Thyroid gland (tissue), 4 donors: ENCODE data around the gene SEH1L. TPM values are rescaled to one million over a fixed set of nuclear protein-coding genes. Genes with fewer than 3 reads are reported as not detected.

Source experiments
- DNase-seq, 2 donors: peaks; one replicate each; pipeline ENCODE4 v3.0.0-alpha.2; 2019
- H3K27ac ChIP-seq, 3 donors: fragments of 200-600 bp; sonication (generic); 1 replicate in 2 of 3; 2 replicates in 1 of 3; pipeline ENCODE4 v1.5.1; 2016 to 2019; ENCODE audit warnings: mild to moderate bottlenecking in 1 of 3, moderate library complexity in 1 of 3
- H3K27me3 ChIP-seq: fragments of 200-600 bp; sonication (generic); one replicate; pipeline ENCODE4 v1.5.1; 2019
- H3K36me3 ChIP-seq, 2 donors: fragments of 200-600 bp; sonication (generic); one replicate each; pipeline ENCODE4 v1.5.1; 2016 to 2019
- H3K4me1 ChIP-seq, 2 donors: fragments of 200-600 bp; sonication (generic); one replicate each; pipeline ENCODE4 v1.5.1; 2017 to 2019
- H3K4me3 ChIP-seq, 3 donors: fragments of 200-600 bp; sonication (generic); replicated peaks in 1 of 3; 1 replicate in 2 of 3; 2 replicates in 1 of 3; pipeline ENCODE4 v1.5.1; 2016; ENCODE audit warnings: mild to moderate bottlenecking in 1 of 3
- H3K9me3 ChIP-seq: fragments of 200-600 bp; sonication (generic); one replicate; pipeline ENCODE4 v1.5.1; 2017
- CTCF ChIP-seq, 6 experiments: fragments of 200-600 bp in 3 of 6; fragments of 450-650 bp in 3 of 6; sonication (generic) in 3 of 6; IDR thresholded peaks; one replicate each; pipeline ENCODE4 v1.5.1; 2016 to 2019; ENCODE audit warnings: antibody characterized with exemption in 6 of 6, mild to moderate bottlenecking in 2 of 6, inconsistent platforms in 1 of 6, moderate library complexity in 1 of 6
- POLR2A ChIP-seq, 2 donors: fragments of 450-650 bp; IDR thresholded peaks; one replicate each; pipeline ENCODE4 v1.6.1; 2017; ENCODE audit warnings: antibody characterized with exemption in 2 of 2, mild to moderate bottlenecking in 2 of 2, moderate library complexity in 1 of 2
- WGBS, 2 donors: methylation state at CpG; one replicate each; pipeline ENCODE4 v1.1.5; 2017; 5-methylcytosine and 5-hydroxymethylcytosine counted together
- intact Hi-C: fragments of 100-400 bp; cut with DNase I; formaldehyde crosslinking; loops from one replicate; pipeline ENCODE4 v1.15.1; 2023
- total RNA-seq, 4 donors: library from RNA; depleted of rRNA; stranded (reverse); fragments of >200 nt; gene quantifications; one replicate each; pipeline ENCODE4 v1.2.3, GENCODE V29; 2016

SEH1L gene
- total RNA-seq, 4 donors from 2014 or later = 26.8 to 48.6 (median 34.9) TPM

- H3K9me3 ChIP-seq = no peaks in the 10 kb centered on the region
- no peaks in the 10 kb centered on the region for H3K4me1 ChIP-seq
- H3K27ac ChIP-seq = no peak overlapping the region
- no peaks in the 10 kb centered on the region for H3K27me3 ChIP-seq
- DNase-seq = no peak
- intact Hi-C loops = no loop called here
- no peak overlapping the region for H3K4me3 ChIP-seq
- TF ChIP-seq CTCF (IDR thresholded peaks at IDR 0.05) (no peak), POLR2A (IDR thresholded peaks at IDR 0.05) (no peak)
- 86 to 91% methylated on average over 1 of the region's 1 CpG for WGBS, 2 donors
- no peaks in the 10 kb centered on the region for H3K36me3 ChIP-seq
These were observed 25.5 kb upstream of the SEH1L start for GRCh38 chr18:12922266-12922665.

GRCh38 chr18:12924616-12925015 is 23.2 kb upstream of the SEH1L start:
- TF ChIP-seq CTCF (IDR thresholded peaks at IDR 0.05) (no peak), POLR2A (IDR thresholded peaks at IDR 0.05) (no peak)
- no peaks in the 10 kb centered on the region for H3K9me3 ChIP-seq
- H3K4me1 ChIP-seq = no peaks in the 10 kb centered on the region
- DNase-seq = no peak
- H3K36me3 ChIP-seq = no peaks in the 10 kb centered on the region
- 73 to 75% methylated on average over 6 of the region's 6 CpGs for WGBS, 2 donors
- H3K4me3 ChIP-seq = no peak overlapping the region
- no peaks in the 10 kb centered on the region for H3K27me3 ChIP-seq
- H3K27ac ChIP-seq = no peak overlapping the region
- intact Hi-C loops = no loop called here

- Histone ChIP-seq H3K36me3 (no peaks in the 10 kb centered on the region), H3K27ac (no peak overlapping the region), H3K9me3 (no peaks in the 10 kb centered on the region), H3K27me3 (no peaks in the 10 kb centered on the region), H3K4me1 (no peaks in the 10 kb centered on the region), H3K4me3 (no peak overlapping the region)
- WGBS, 2 donors = 77 to 87% methylated on average over 4 of the region's 4 CpGs
- intact Hi-C loops = no loop called here
- DNase-seq = no peak
- TF ChIP-seq POLR2A (IDR thresholded peaks at IDR 0.05) (no peak), CTCF (IDR thresholded peaks at IDR 0.05) (no peak)
These were observed 19.6 kb upstream of the SEH1L start for GRCh38 chr18:12928206-12928605.

GRCh38 chr18:12928641-12929040 is 19.2 kb upstream of the SEH1L start:
- H3K4me1 ChIP-seq = no peaks in the 10 kb centered on the region
- H3K9me3 ChIP-seq = no peaks in the 10 kb centered on the region
- H3K4me3 ChIP-seq = no peak overlapping the region
- TF ChIP-seq POLR2A (IDR thresholded peaks at IDR 0.05) = no peak
- TF ChIP-seq CTCF (IDR thresholded peaks at IDR 0.05) = no peak
- no peaks in the 10 kb centered on the region for H3K27me3 ChIP-seq
- no peaks in the 10 kb centered on the region for H3K36me3 ChIP-seq
- no peak overlapping the region for H3K27ac ChIP-seq
- 84 to 85% methylated on average over 5 of the region's 5 CpGs for WGBS, 2 donors
- intact Hi-C loops = no loop called here
- no peak for DNase-seq

- no peak for TF ChIP-seq CTCF (IDR thresholded peaks at IDR 0.05)
- no peak for TF ChIP-seq POLR2A (IDR thresholded peaks at IDR 0.05)
- no peaks in the 10 kb centered on the region for H3K27me3 ChIP-seq
- intact Hi-C loops = loop anchor here (5.0 kb wide), 1 partner anchor 182 kb away; no protein-coding TSS in a partner anchor
- no peak overlapping the region for H3K4me3 ChIP-seq
- no peaks in the 10 kb centered on the region for H3K4me1 ChIP-seq
- 92 to 94% methylated on average over 5 of the region's 5 CpGs for WGBS, 2 donors
- H3K27ac ChIP-seq = no peak overlapping the region
- H3K36me3 ChIP-seq = no peaks in the 10 kb centered on the region
- no peak for DNase-seq
- no peaks in the 10 kb centered on the region for H3K9me3 ChIP-seq
These were observed 18.2 kb upstream of the SEH1L start for GRCh38 chr18:12929477-12930083.
